Suprapubic skin (tissue), 3 donors: Measurements from ENCODE around the gene CARD14.

Experiments used
- CTCF ChIP-seq, 2 donors: fragments of 200-600 bp in 1 of 2; fragments of 450-650 bp in 1 of 2; sonication (generic) in 1 of 2; IDR thresholded peaks; one replicate each; pipeline ENCODE4 v1.5.1; 2016 to 2019; ENCODE audit warnings: antibody characterized with exemption in 2 of 2, mild to moderate bottlenecking in 1 of 2, moderate library complexity in 1 of 2
- EP300 ChIP-seq: sonication (generic); formaldehyde crosslinking; IDR thresholded peaks from one replicate; pipeline ENCODE4 v1.6.1; 2017; ENCODE audit warnings: antibody characterized with exemption
- POLR2A ChIP-seq, 2 donors: fragments of 450-650 bp; IDR thresholded peaks; one replicate each; pipeline ENCODE4 v1.6.1; 2017; ENCODE audit warnings: antibody characterized with exemption in 2 of 2, mild to moderate bottlenecking in 2 of 2, moderate library complexity in 2 of 2

- TF ChIP-seq CTCF (IDR thresholded peaks at IDR 0.05) (no peak), EP300 (no peak), POLR2A (IDR thresholded peaks at IDR 0.05) (no peak)
These were observed 19.8 kb downstream of the CARD14 start for GRCh38 chr17:80189611-80190010.
